Transverse colon (tissue), 4 donors: ENCODE data around the gene PAPSS1.

Experiments
- CTCF ChIP-seq, 5 experiments: fragments of 200-600 bp in 3 of 5; fragments of 450-650 bp in 2 of 5; sonication (generic) in 3 of 5; IDR thresholded peaks; 1 replicate in 2 of 5; 2 replicates in 3 of 5; pipeline ENCODE4 v1.5.1; 2016 to 2017; ENCODE audit warnings: antibody characterized with exemption in 5 of 5, inconsistent platforms in 3 of 5, mild to moderate bottlenecking in 2 of 5, moderate library complexity in 1 of 5
- EP300 ChIP-seq: sonication (generic); formaldehyde crosslinking; IDR thresholded peaks from one replicate; pipeline ENCODE4 v1.6.1; 2017; ENCODE audit warnings: antibody characterized with exemption, low read depth
- POLR2A ChIP-seq: fragments of 450-650 bp; IDR thresholded peaks from one replicate; pipeline ENCODE4 v1.6.1; 2016; ENCODE audit warnings: antibody characterized with exemption, mild to moderate bottlenecking, moderate library complexity
- POLR2AphosphoS5 ChIP-seq, 3 donors: sonication (generic); formaldehyde crosslinking; IDR thresholded peaks; one replicate each; pipeline ENCODE4 v1.6.1; 2016; ENCODE audit warnings: antibody characterized with exemption in 3 of 3

GRCh38 chr4:107740381-107740780, 20.3 kb upstream of the PAPSS1 start:
- TF ChIP-seq POLR2AphosphoS5 (IDR thresholded peaks at IDR 0.05) = no peak
- peak in 1 of 5 experiments; percentile 20 for TF ChIP-seq CTCF (IDR thresholded peaks at IDR 0.05)
- TF ChIP-seq POLR2A = no peak
- TF ChIP-seq EP300 = no peak
